ENCODE results near the gene FLOT2. TPM values are rescaled to one million over a fixed set of nuclear protein-coding genes. Genes with fewer than 3 reads are reported as not detected.

Gene FLOT2
- total and polyA plus RNA-seq, 2 of the 8 experiments (the other 6 are each of a cell fraction or from before 2014, with no cell fraction given), result 116 to 189 TPM

DNA sequence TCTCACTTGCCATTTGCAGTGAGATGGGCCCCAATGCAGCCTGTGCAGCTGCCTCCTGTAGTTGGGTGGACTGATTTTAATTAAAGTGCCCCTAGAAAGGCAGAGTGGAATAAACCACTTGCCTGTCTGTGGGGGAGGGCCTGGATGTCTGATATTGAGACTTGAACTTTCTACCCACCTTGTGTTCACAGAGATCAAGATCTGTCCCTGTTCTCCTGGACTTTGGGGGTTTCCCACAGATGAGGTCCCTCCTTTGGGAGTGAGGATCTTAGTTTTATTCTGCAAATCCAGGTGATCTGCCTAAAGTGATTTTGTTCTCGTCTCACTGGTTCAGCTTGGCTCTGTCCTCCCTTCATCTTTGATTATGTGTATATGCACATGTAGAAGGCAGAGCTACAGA lies 13.0 kb upstream of the FLOT2 start (continued):
- no peak for TF ChIP-seq SP2 (IDR thresholded peaks at IDR 0.05; ENCODE audit: low read length)
- TF ChIP-seq YY1 (IDR thresholded peaks at IDR 0.05; ENCODE audit: low read depth, low read length), result no peak
- no peak for TF ChIP-seq HDAC2 (IDR thresholded peaks at IDR 0.05; ENCODE audit: borderline replicate concordance in 1 of 2, low read depth in 2 of 2, low read length in 2 of 2)
- no peak for TF ChIP-seq KDM5A (IDR thresholded peaks at IDR 0.05; ENCODE audit: low read length)
- no peak for TF ChIP-seq SP1 (IDR thresholded peaks at IDR 0.05; ENCODE audit: low read depth, low read length)
- TF ChIP-seq, protein P1, sequence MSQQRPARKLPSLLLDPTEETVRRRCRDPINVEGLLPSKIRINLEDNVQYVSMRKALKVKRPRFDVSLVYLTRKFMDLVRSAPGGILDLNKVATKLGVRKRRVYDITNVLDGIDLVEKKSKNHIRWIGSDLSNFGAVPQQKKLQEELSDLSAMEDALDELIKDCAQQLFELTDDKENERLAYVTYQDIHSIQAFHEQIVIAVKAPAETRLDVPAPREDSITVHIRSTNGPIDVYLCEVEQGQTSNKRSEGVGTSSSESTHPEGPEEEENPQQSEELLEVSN (IDR thresholded peaks at IDR 0.05), result no peak
- TF ChIP-seq BACH1 (IDR thresholded peaks at IDR 0.05; ENCODE audit: low read length), result no peak
- no peak for TF ChIP-seq JUND (IDR thresholded peaks at IDR 0.05; ENCODE audit: low read length)
- no peak for TF ChIP-seq HDAC6 (IDR thresholded peaks at IDR 0.05; ENCODE audit: low read depth, low read length)

Data from H1 (cell line).